Measurements from ENCODE around the gene COQ10B. TPM values are rescaled to one million over a fixed set of nuclear protein-coding genes. Genes with fewer than 3 reads are reported as not detected.
A peak's percentile ranks its signal among the peaks of the same experiment; 100 is the strongest.

The COQ10B gene
- total RNA-seq, 1 donor from 2014 or later: 26.9 TPM

DNA sequence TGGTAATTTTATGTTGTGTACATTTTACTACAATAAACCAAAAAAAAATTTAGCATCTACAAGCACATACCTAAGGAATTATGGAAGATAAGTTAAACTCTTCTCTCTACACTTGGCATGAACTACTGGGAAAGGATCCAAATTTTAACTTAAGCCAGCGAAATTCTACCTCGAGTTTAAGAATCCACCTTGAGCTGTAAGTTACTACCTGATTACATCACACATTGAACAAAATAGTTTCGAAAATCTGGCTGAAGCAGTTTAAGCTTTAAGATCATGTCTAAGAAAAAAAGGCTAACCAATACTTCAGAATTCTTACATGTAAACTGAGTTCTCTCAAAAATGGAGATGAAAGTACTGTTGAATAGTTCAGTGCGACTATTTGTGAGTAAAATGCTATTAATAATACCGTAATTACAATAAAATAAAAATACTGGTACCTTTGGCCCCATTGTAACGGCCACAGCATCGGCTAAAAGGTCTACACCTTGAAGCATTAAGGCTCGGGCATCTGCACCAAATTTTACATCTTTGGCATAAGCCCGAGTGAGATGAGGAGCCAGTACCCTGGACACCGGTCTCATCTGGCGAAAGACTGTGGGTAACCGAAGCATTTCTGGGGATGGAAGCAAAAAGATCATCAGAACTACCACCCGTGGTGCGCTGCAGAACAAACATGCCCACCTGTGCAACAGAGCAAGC, 45.0 kb downstream of the COQ10B start:
- intact Hi-C loops (cut with micrococcal nuclease): loop anchor here (1.0 to 5.0 kb wide), 4 partner anchors 8 to 301 kb away; no protein-coding TSS in a partner anchor
- H3K9me3 Mint-ChIP-seq: no peaks in the 10 kb centered on the region
- peak overlapping the region; percentile 99 for H3K27ac Mint-ChIP-seq
- peaks cover 56% of the 10 kb centered on the region for H3K4me1 Mint-ChIP-seq (ENCODE audit: low read depth)
- no peak for DNase-seq (ENCODE audit: low spot score)
- no peaks in the 10 kb centered on the region for H3K27me3 Mint-ChIP-seq (ENCODE audit: insufficient read depth)
- peak overlapping the region; percentile 100 for H3K4me3 Mint-ChIP-seq
- H3K36me3 Mint-ChIP-seq (ENCODE audit: low read depth): peaks cover 71% of the 10 kb centered on the region

DNA sequence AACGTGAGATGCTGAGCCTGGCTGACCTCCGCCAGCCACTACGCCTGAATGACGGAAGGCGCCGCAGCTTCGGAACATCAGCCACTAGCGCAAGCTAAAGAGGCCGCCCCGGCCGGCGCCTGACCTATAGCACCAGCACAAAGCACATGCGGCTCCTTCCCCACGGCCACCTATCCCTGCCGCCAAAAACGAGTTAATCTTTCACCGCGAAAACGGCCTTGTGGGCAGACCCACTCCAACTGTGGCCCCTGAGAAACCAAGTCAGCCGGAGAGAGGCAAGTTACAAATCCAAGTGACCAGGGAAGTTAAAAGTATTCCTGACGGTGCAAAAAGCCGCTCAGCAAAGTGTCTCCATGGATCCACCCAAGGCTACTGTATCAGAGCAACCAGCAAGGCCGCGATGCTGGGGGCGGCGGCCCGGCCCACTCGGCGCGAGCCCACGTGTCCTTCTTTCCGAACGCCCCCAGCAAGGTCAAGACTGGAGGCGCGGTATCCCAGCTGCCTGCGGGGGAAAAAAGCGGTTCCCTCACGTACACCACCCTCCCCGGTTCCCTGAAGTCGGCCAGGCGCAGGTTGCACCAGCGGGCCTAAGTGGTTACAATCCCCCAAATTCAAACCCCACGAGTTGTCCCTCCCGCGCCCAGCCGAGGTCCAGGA, 45.7 kb downstream of the COQ10B start:
- intact Hi-C loops (cut with micrococcal nuclease): loop anchor here (1.0 to 5.0 kb wide), 5 partner anchors 9 to 572 kb away; no protein-coding TSS in a partner anchor
- Mint-ChIP-seq H3K36me3 (ENCODE audit: low read depth) (peaks cover 68% of the 10 kb centered on the region), H3K27ac (peak overlapping the region; percentile 99), H3K27me3 (ENCODE audit: insufficient read depth) (no peaks in the 10 kb centered on the region), H3K4me1 (ENCODE audit: low read depth) (peaks cover 55% of the 10 kb centered on the region), H3K4me3 (peak overlapping the region; percentile 100), H3K9me3 (no peaks in the 10 kb centered on the region)
- peak; percentile 59 for DNase-seq (ENCODE audit: low spot score)

DNA sequence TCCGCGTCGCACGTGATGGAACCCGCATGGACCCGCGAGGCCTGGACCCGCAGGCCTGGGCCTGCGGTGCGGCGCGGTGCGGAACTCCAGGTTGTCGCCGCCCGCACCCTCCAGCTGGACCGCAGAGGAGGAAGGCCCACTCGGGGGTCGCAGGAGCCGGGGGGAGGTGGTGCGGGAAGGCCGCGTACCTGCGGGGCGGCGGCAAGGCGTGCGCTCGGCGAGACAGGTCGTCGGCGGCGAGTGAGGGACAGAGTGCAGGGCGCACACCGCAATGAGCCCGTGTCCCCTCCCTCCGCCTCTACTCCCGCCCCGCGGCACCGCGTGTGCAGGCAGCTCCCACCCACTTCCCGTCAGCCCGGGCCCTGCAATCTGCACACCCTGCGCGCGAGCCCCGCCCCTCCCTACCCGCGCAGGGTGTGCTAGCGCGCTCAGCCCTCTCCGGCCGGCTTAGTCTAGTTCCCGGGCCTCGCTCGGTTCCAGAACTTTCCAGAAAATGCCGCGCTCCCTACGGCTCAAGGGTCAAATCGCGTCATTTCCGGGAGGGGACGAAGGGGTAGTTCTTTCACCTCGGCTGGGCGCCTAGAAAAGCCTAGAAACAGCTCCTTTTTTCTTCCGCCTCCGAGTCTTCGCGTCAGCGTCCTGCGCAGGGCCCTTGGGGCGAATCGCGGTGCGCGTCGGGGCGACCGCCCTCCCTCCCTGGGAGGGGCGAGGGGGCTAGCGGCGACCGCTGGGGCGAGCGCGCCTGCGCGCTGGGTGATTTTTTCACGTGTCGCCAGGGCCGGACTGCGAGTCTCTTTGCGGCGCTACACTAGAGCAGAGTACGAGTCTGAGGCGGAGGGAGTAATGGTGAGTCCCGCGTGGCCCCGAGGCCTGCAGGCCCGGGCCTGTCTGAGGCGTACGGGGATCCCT, 46.5 kb downstream of the COQ10B start, which contains the start of the genes HSPD1 and HSPE1:
Gene HSPD1 (minus strand): TSS at position 247 of the 909 bp plus-strand sequence. CDS start 992 bp downstream, outside the sequence.
Gene HSPE1 (plus strand): TSS at position 786 of the 909 bp plus-strand sequence. CDS start 58 bp downstream, at position 844.
- Mint-ChIP-seq H3K27me3 (ENCODE audit: insufficient read depth) (no peaks in the 10 kb centered on the region), H3K9me3 (no peaks in the 10 kb centered on the region), H3K4me3 (peak within 1 kb of the TSS; percentile 100), H3K27ac (peak within 1 kb of the TSS; percentile 99), H3K4me1 (ENCODE audit: low read depth) (peaks cover 50% of the 10 kb centered on the region), H3K36me3 (ENCODE audit: low read depth) (peaks cover 66% of the 10 kb centered on the region)
- intact Hi-C loops (cut with micrococcal nuclease): loop anchor here (1.0 to 5.0 kb wide), 12 partner anchors 15 to 1329 kb away; partner anchors contain the start of genes COQ10B, MARS2, SF3B1 and STK17B
- peak; percentile 98 for DNase-seq (ENCODE audit: low spot score)

DNA sequence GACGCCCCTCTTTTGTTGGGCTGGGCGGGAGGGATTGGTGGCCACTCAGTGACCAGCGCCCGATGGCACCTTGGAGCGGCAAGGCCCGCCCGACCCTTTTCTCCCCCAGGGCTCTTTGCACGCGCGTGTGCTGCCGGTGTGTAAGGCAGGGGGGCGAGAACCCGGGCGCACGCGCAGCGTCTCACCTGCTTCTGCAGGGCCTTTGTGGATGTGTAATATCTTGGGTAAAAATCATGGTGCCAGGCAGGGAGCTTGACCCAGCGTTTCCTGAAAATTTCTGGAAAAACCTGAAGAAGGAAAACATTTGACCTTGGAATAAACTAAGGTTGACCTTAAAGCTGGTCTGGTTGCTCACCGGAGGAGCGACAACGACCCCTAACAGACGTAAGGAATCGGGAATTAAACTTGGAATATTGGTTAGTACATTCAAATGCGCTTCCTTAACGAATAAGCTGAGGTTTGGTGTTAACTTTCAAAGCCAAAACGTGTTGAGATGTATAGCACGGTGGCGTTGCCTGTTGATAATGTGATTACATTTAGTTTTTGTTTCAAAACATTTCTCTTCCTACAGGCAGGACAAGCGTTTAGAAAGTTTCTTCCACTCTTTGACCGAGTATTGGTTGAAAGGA, 47.3 kb downstream of the COQ10B start:
- Mint-ChIP-seq H3K27ac (peak overlapping the region; percentile 95), H3K27me3 (ENCODE audit: insufficient read depth) (no peaks in the 10 kb centered on the region), H3K4me1 (ENCODE audit: low read depth) (peaks cover 44% of the 10 kb centered on the region), H3K4me3 (peak overlapping the region; percentile 100), H3K36me3 (ENCODE audit: low read depth) (peaks cover 61% of the 10 kb centered on the region), H3K9me3 (no peaks in the 10 kb centered on the region)
- intact Hi-C loops (cut with micrococcal nuclease): loop anchor here (1.0 to 5.0 kb wide), 8 partner anchors 15 to 1330 kb away; partner anchors contain the start of genes COQ10B, MARS2, SF3B1 and STK17B
- DNase-seq (ENCODE audit: low spot score): no peak

DNA sequence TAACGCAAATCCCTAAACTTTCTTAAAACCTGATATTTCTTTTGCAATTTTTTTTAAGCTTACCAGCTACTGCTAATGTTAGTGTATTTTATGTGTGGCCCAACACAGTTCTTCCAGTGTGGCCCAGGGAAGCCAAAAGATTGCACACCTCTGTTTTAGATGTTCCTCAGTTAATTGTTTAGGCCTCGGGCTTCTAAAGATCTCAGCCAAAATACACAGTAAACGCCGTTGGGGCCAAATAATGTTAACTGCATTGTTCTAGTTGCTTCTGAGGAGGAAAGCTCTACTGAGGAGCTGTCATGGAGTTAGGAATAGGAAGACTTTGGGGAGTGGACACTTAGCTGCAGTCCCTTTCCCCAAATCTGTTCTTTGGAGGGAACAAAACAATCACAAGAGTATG, 48.8 kb downstream of the COQ10B start:
- intact Hi-C loops (cut with micrococcal nuclease): loop anchor here (5.0 kb wide), 1 partner anchor 795 kb away; no protein-coding TSS in a partner anchor
- peak overlapping the region; percentile 100 for H3K4me3 Mint-ChIP-seq
- no peak for DNase-seq (ENCODE audit: low spot score)
- peaks cover 45% of the 10 kb centered on the region for H3K36me3 Mint-ChIP-seq (ENCODE audit: low read depth)
- H3K27me3 Mint-ChIP-seq (ENCODE audit: insufficient read depth): no peaks in the 10 kb centered on the region
- H3K4me1 Mint-ChIP-seq (ENCODE audit: low read depth): peaks cover 29% of the 10 kb centered on the region
- no peaks in the 10 kb centered on the region for H3K9me3 Mint-ChIP-seq
- H3K27ac Mint-ChIP-seq: no peak overlapping the region

DNA sequence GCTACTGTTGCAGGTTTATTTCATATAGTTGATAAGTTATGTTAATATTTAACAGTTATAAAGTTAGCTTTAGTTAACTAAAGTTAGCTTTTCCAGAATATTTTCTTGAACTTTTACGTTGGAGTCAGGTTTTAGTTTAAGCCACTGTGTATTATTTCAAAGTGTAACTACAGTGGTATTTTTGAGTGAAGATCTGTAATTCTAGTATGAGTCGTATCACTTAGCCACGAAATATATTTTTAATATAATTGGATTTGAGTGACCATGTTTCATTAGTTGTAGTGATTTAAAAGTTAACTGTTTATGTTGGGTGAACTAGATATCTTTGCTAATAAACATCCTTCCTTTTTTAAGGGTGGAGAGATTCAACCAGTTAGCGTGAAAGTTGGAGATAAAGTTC, 49.3 kb downstream of the COQ10B start:
- H3K27me3 Mint-ChIP-seq (ENCODE audit: insufficient read depth): no peaks in the 10 kb centered on the region
- intact Hi-C loops (cut with micrococcal nuclease): loop anchor here (5.0 kb wide), 1 partner anchor 795 kb away; no protein-coding TSS in a partner anchor

DNA sequence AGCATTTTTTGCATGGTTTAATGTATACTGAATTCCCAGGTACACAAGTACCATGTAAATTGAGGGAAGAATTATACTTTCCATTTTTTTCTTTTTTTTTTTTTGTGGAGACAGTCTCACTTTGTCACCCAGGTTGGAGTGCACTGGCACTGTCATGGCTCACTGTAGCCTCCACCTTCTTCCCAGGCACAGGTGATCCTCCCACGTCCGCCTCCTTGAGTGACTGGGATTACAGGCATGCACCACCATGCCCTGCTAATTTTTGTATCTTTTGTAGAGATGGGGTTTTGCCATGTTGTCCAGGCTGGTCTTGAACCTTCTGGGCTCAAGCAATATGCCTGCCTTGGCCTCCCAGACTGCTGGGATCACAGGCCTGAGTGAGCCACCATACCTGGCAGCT, 50.6 kb downstream of the COQ10B start:
- H3K4me1 Mint-ChIP-seq (ENCODE audit: low read depth): peaks cover 17% of the 10 kb centered on the region
- peaks cover 33% of the 10 kb centered on the region for H3K36me3 Mint-ChIP-seq (ENCODE audit: low read depth)
- H3K4me3 Mint-ChIP-seq: no peak overlapping the region
- DNase-seq (ENCODE audit: low spot score): no peak
- no peaks in the 10 kb centered on the region for H3K27me3 Mint-ChIP-seq (ENCODE audit: insufficient read depth)
- intact Hi-C loops (cut with micrococcal nuclease): loop anchor here (5.0 kb wide), 1 partner anchor 793 kb away; no protein-coding TSS in a partner anchor
- no peaks in the 10 kb centered on the region for H3K9me3 Mint-ChIP-seq
- no peak overlapping the region for H3K27ac Mint-ChIP-seq

More for the DNA sequence above, 49.3 kb downstream of the COQ10B start:
- Mint-ChIP-seq H3K4me1 (ENCODE audit: low read depth) (peaks cover 24% of the 10 kb centered on the region), H3K4me3 (peak overlapping the region; percentile 100), H3K27ac (no peak overlapping the region), H3K9me3 (no peaks in the 10 kb centered on the region), H3K36me3 (ENCODE audit: low read depth) (peaks cover 40% of the 10 kb centered on the region)
- no peak for DNase-seq (ENCODE audit: low spot score)

DNA sequence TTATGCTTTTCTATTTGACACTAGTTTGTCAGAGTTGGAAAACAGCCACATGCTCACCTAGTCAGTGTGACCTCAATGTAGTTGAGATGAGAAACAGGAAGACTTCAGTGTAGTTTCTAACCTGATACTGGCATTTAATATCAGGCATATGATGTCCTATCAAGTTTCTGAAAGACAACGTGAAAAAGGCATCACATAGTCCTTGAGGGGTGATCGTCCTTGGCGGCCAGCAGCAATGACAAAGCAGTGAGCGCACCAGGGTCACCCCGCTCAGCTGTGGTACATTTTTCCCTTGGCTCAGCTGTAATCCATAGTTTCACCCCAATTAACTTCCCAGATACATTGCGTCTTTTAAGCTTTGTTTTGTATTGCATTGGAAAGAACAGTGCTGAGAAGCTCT, 51.2 kb downstream of the COQ10B start:
- H3K9me3 Mint-ChIP-seq: no peaks in the 10 kb centered on the region
- no peak overlapping the region for H3K4me3 Mint-ChIP-seq
- H3K36me3 Mint-ChIP-seq (ENCODE audit: low read depth): peaks cover 33% of the 10 kb centered on the region
- H3K27ac Mint-ChIP-seq: no peak overlapping the region
- H3K27me3 Mint-ChIP-seq (ENCODE audit: insufficient read depth): no peaks in the 10 kb centered on the region
- peaks cover 17% of the 10 kb centered on the region for H3K4me1 Mint-ChIP-seq (ENCODE audit: low read depth)
- no peak for DNase-seq (ENCODE audit: low spot score)
- intact Hi-C loops (cut with micrococcal nuclease): loop anchor here (5.0 kb wide), 1 partner anchor 793 kb away; no protein-coding TSS in a partner anchor

DNA sequence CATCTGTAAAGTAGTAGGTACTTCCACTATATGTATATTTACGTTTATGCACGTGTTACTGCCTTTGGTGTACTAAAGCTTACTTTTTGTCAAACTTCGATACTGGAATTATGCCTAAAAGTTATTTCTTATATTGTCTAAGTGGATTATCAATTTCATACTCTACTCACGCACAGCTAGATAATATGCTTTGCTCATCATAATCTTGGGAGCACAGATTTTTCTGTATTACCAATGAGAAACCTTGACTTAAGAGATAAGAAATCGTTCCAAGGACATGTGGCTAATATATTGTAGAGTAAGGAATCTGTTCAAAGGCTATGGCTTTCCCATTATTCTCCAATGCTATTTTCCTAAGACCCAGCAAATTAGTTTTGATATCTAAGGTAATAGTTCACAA, 53.3 kb downstream of the COQ10B start:
- Mint-ChIP-seq H3K4me3 (no peak overlapping the region), H3K4me1 (ENCODE audit: low read depth) (peaks cover 12% of the 10 kb centered on the region), H3K27ac (no peak overlapping the region), H3K27me3 (ENCODE audit: insufficient read depth) (no peaks in the 10 kb centered on the region), H3K9me3 (no peaks in the 10 kb centered on the region), H3K36me3 (ENCODE audit: low read depth) (peaks cover 24% of the 10 kb centered on the region)
- intact Hi-C loops (cut with micrococcal nuclease): no loop called here
- no peak for DNase-seq (ENCODE audit: low spot score)

DNA sequence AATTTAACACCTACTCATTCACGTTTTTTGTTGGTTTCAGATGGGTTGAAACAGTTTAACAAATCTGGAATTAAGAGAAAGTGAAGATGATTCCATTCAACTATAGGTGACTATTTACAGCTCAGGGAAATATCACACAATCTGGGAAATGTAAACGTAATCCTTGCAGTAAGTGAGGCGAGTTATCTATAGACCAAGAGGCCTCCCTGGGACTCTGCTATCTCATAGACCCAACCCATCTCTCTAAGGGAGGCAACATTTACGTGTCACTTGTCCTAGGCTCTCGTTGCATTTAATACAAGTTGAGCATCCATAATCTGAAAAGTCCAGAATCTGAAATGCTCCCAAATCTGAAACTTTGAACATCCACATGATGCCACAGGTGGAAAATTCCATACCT, 60.6 kb downstream of the COQ10B start:
- DNase-seq (ENCODE audit: low spot score): no peak
- Mint-ChIP-seq H3K36me3 (ENCODE audit: low read depth) (peaks cover 5% of the 10 kb centered on the region), H3K27me3 (ENCODE audit: insufficient read depth) (no peaks in the 10 kb centered on the region), H3K9me3 (no peaks in the 10 kb centered on the region), H3K4me1 (ENCODE audit: low read depth) (peaks cover 25% of the 10 kb centered on the region), H3K27ac (no peak overlapping the region), H3K4me3 (no peak overlapping the region)
- intact Hi-C loops (cut with micrococcal nuclease): no loop called here

DNA sequence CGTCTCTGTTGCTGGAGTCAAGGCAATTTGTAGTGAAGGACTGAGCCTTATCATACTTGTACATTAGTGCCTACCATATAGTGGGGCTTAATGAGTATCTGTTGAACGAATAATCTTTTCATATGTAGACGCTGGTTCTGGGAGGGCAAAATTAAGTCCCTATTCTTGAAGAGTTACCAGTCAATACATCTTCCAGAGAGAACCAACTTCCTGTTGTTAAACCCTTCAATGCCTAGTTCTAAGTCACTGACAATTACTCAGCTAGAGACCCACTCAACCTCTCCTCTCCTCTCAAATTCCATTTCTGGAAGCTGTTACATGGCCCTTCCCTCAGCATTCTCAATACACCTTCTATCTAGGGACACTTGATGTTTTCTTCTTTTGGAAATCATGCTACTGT, 61.4 kb downstream of the COQ10B start:
- Mint-ChIP-seq H3K36me3 (ENCODE audit: low read depth) (peaks cover 8% of the 10 kb centered on the region), H3K27ac (peak overlapping the region; percentile 83), H3K4me3 (peak overlapping the region; percentile 98), H3K4me1 (ENCODE audit: low read depth) (peaks cover 30% of the 10 kb centered on the region), H3K9me3 (no peaks in the 10 kb centered on the region), H3K27me3 (ENCODE audit: insufficient read depth) (no peaks in the 10 kb centered on the region)
- DNase-seq (ENCODE audit: low spot score): no peak
- intact Hi-C loops (cut with micrococcal nuclease): loop anchor here (1.0 to 5.0 kb wide), 3 partner anchors 14 to 877 kb away; partner anchors contain the start of genes CCDC150 and HSPE1

Measured in activated T-helper 1 cell treated with anti-CD3 and anti-CD28 coated beads, Interleukin-12 subunit alpha, Interleukin-12 subunit beta, Interleukin-2, Interleukin-4 antibody, amounts not matched to agents 30 ng/mL and 10 ng/mL and 1 ng/mL, durations not matched to agents 14 hours and 24 hours and 36 hours (primary cell).